HG03135 (cell line): ENCODE results near the gene FAM89A.
A peak's percentile ranks its signal among the peaks of the same experiment; 100 is the strongest.

Source experiments
- ATAC-seq: cut with Tn5 transposase; IDR thresholded peaks from one replicate; pipeline ENCODE4 v1.9.1; 2021; ENCODE audit warnings: mild to moderate bottlenecking, moderate library complexity; ENCODE audit not compliant: unreplicated experiment

Gene FAM89A

GRCh38 chr1:231040019-231040799, at the start of gene FAM89A:
TSS of gene FAM89A (minus strand) at chr1:231040254. CDS start at chr1:231040211, 43 bp downstream.
- ATAC-seq: peak; percentile 71

DNA sequence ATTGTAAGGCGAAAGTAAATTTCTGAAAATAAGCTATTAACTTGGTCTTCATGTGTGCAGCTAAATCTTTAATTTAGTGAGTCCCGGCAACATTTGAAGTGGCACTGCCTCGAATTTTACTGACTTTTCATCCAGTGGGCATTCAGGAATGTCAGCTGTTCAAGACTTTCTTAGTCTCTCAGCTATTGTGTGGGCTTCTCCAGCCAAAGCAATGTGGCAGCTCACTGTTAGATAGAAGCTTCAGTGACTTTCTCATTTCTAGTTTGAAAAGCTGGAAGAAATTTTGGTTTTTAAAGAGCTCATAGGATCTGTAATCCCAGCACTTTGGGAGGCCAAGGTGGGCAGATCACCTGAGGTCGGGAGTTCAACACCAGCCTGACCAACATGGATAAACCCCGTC, 44.3 kb upstream of the FAM89A start:
- ATAC-seq: no peak

- no peak for ATAC-seq
Measured at GRCh38 chr1:231079163-231079562, 39.1 kb upstream of the FAM89A start.

DNA sequence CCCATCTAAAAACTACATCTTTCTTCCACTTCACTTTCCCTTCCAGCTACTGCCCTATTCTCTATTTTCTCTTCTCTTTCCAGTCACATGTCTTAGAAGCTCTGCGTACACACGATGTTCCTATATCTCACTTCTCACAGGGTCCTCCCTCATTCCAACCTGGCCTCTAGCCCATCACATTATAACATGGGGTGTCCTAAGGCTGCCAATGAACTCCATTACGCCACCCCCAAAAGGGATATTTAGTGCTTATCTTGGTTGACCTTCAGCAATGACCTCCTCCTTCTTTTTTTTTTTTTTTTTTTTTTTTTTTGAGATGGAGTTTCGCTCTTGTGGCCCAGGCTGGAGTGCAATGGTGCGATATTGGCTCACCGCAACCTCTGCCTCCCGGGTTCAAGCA, 38.2 kb upstream of the FAM89A start:
- no peak for ATAC-seq

DNA sequence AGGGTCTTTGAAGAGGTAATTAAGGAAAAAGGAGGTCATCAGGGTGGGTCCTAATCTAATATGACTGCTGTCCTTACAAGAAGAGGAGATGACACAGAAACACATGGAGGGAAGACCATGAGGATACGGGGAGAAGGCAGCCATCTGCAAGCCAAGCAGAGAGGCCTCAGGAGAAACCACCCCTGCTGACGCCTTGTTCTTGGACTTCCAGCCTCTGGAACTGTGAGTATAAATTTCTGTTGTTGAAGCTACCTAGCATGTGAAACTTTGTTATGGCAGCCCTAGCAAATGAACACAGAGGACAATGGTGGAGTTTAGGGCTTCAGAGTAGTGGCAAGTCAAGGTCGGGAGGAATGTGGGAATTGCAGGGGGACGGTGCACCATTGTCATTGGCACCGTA, 36.7 kb upstream of the FAM89A start:
- ATAC-seq: no peak

DNA sequence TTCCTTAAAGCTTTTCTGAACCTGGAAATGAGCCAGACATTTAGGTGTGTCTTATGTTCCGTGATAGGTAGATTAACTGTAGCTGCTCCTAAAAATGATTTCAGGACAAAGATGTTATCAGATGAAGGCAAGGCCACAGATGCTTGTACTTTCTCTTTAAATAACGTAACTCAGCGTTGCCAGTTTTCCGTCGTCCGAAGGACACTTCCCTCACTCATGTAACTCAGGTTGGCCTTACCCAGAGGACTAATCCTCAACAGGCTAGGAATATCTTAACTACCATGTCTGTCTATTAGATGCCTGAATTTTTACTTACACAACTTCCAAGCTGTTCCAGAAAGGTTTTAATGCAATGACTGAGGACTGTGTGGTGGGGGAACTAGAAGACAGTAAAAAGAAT, 35.4 kb upstream of the FAM89A start:
- ATAC-seq: no peak

- ATAC-seq: no peak
Measured at GRCh38 chr1:231075020-231075419, 35.0 kb upstream of the FAM89A start.

GRCh38 chr1:231074046-231074445, 34.0 kb upstream of the FAM89A start:
- no peak for ATAC-seq

GRCh38 chr1:231073331-231073730, 33.3 kb upstream of the FAM89A start:
- ATAC-seq: no peak

DNA sequence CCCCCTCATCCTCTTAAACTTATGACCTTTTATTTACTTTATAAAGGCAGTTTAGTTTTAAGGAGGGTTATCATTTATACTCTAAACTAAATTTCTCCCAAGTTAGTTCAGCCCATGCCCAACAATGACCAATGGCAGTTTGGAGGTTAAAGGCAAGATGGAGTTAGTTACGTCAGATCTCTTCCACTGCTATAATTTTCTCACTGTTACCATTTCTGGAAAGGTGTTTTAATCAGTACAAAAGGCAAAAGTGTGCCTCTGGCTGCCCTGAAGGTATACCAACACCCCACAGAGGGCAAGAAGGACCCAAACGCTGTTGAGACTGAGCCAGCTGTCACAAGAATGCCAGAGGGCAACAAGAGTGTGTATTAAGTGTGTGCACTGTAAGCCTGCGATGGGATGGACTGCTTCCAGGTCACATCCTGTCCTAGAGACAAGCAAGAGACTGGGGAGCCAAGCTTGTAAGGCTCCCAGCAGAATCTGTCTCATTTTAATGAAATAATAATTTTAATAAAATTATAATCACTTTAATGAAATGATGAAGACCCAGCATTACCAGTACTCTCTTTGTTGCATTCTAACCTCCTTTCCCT, 32.5 kb upstream of the FAM89A start:
- ATAC-seq: no peak

- no peak for ATAC-seq
Measured at GRCh38 chr1:231072041-231072440, 32.0 kb upstream of the FAM89A start.

- ATAC-seq: no peak
Measured at GRCh38 chr1:231070758-231071444, 30.8 kb upstream of the FAM89A start.

GRCh38 chr1:231069333-231069732, 29.3 kb upstream of the FAM89A start:
- ATAC-seq: no peak

GRCh38 chr1:231068762-231069161, 28.7 kb upstream of the FAM89A start:
- ATAC-seq: no peak

GRCh38 chr1:231065510-231066241, 25.6 kb upstream of the FAM89A start:
- ATAC-seq: no peak

DNA sequence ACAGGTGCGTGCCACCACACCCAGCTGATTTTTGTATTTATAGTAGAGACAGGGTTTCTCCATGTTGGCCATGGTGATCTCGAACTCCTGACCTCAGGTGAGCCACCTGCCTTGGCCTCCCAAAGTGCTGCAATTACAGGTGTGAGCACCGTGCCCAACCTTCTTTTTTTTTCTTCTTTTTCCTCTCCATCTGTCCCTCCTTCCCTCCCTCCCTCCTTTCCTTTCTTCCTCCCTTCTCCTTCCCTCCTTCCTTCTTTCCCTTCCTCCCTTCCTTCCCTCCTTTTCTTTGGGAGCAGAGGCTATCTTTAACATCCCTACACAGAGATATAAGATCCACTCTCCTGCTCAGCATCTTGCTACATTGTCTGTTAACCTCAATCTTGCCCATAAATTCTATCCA, 24.4 kb upstream of the FAM89A start:
- no peak for ATAC-seq

DNA sequence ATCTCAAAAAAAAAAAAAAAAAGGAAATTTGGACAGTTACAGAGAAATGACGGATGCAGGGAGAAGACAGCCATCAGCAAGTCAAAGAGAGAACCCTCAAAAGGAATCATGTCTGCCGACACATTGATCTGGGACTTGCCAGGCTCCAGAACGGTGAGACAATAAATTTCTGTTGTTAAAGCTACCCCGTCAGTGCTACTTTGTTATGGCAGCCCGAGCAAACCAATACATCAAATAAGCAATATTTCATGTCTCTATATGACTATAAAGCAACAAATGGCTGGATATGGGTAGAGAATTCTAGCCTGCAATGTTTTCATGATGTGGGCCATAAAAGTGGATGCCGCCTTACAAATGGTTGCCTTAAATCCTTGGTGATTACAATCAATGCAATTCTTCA, 23.3 kb upstream of the FAM89A start:
- no peak for ATAC-seq

- no peak for ATAC-seq
Measured at GRCh38 chr1:231062500-231063270, 22.6 kb upstream of the FAM89A start.

- ATAC-seq: no peak
Measured at GRCh38 chr1:231059566-231060193, 19.6 kb upstream of the FAM89A start.

DNA sequence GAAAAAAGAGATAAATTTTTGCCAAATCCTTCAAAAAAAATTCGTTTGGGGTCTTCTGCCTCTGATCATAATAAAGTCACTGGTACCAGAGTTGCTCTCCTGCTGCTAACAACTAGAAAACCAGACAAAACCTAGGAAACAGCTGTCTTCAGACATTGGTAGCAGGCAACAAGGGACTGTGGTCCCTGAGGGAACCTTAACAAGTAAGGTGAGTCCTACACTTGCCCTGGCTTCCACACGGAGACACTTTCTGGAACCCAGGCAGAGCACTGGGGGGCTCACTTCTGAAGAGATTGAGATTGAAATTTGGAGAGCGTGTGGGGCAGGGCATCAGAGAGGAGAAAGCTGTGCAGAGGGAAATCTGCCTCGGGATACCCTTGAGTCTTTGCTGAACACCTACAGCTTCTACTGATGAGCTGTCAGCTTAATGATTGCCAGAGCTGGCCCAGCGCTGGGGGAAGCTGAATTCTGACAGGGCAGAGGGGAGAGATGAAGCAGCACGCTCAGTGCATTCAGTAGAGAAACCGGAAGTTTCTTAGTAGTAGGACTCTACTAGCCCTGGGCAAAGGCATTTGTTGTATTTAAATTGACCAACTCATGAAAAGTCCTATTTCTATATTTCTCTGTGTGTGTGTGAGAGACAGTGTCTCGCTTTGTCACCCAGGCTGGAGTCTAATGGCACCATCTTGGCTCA, 18.5 kb upstream of the FAM89A start:
- ATAC-seq: no peak
